Limb (tissue), 2 donors: ENCODE data around the gene KRT26.
"Not testable (repeated sequence)": the region's sequence is repeated elsewhere in the genome, so short reads cannot be mapped to it uniquely, and the experiment has no call there.

Experiments used
- DNase-seq, 2 donors: peaks; one replicate each; pipeline ENCODE4 v3.0.0-alpha.2; 2016; ENCODE audit errors: extremely low spot score in 2 of 2

Gene KRT26

GRCh38 chr17:40772101-40772500 is at the start of gene KRT26:
Gene KRT26 (minus strand): TSS chr17:40772201. CDS start chr17:40772113, 88 bp downstream.
- no peak for DNase-seq

GRCh38 chr17:40821536-40821935 is 49.5 kb upstream of the KRT26 start:
- no peak for DNase-seq

GRCh38 chr17:40820228-40820838 is 48.3 kb upstream of the KRT26 start:
- no peak for DNase-seq

- DNase-seq = no peak
Measured at GRCh38 chr17:40819528-40820125, 47.6 kb upstream of the KRT26 start.

GRCh38 chr17:40818733-40819527 is 46.9 kb upstream of the KRT26 start:
- peak; percentile 77 to 92 for DNase-seq

GRCh38 chr17:40818343-40818732 is 46.3 kb upstream of the KRT26 start:
- DNase-seq = no peak

- no peak for DNase-seq
Measured at GRCh38 chr17:40817103-40817682, 45.2 kb upstream of the KRT26 start.

GRCh38 chr17:40816569-40816968 is 44.6 kb upstream of the KRT26 start:
- DNase-seq = no peak

GRCh38 chr17:40815381-40815780 is 43.4 kb upstream of the KRT26 start:
- DNase-seq = no peak

- DNase-seq = not testable (repeated sequence)
Measured at GRCh38 chr17:40814657-40815056, 42.7 kb upstream of the KRT26 start.

GRCh38 chr17:40813804-40814203 is 41.8 kb upstream of the KRT26 start:
- no peak for DNase-seq

- no peak for DNase-seq
Measured at GRCh38 chr17:40812639-40813038, 40.6 kb upstream of the KRT26 start.

- DNase-seq = no peak
Measured at GRCh38 chr17:40810494-40810893, 38.5 kb upstream of the KRT26 start.

- no peak for DNase-seq
Measured at GRCh38 chr17:40809721-40810421, 37.9 kb upstream of the KRT26 start.

GRCh38 chr17:40806131-40806530 is 34.1 kb upstream of the KRT26 start:
- no peak for DNase-seq

- peak; percentile 69 to 84 for DNase-seq
Measured at GRCh38 chr17:40803617-40804082, 31.6 kb upstream of the KRT26 start.

- no peak for DNase-seq
Measured at GRCh38 chr17:40801157-40801556, 29.2 kb upstream of the KRT26 start.

- DNase-seq = no peak
Measured at GRCh38 chr17:40800381-40800780, 28.4 kb upstream of the KRT26 start.

- no peak for DNase-seq
Measured at GRCh38 chr17:40799859-40800258, 27.9 kb upstream of the KRT26 start, which contains the start of gene KRT28. Gene KRT28 (minus strand): TSS chr17:40799959. CDS start chr17:40799893, 66 bp downstream.

- no peak for DNase-seq
Measured at GRCh38 chr17:40796846-40797245, 24.8 kb upstream of the KRT26 start.

GRCh38 chr17:40795019-40795667 is 23.1 kb upstream of the KRT26 start:
- DNase-seq = no peak
